HepG2 (cell line): ENCODE results near the gene RNF6. TPM values are rescaled to one million over a fixed set of nuclear protein-coding genes. Genes with fewer than 3 reads are reported as not detected.

ENCODE experiments used
- ARID4A ChIP-seq: sonication (generic); formaldehyde crosslinking; IDR thresholded peaks from 2 replicates; pipeline ENCODE4 v1.5.0; 2020; ENCODE audit warnings: mild to moderate bottlenecking, missing genetic modification reagents, borderline replicate concordance
- BCL6 ChIP-seq: IDR thresholded peaks from 2 replicates; pipeline ENCODE4 v1.6.1; 2016; ENCODE audit warnings: missing genetic modification reagents, missing compliant biosample characterization
- CBX5 ChIP-seq: sonication (generic); formaldehyde crosslinking; IDR thresholded peaks from 2 replicates; pipeline ENCODE4 v1.4.0; 2020; ENCODE audit warnings: missing genetic modification reagents, borderline replicate concordance
- CREBL2 ChIP-seq: sonication (generic); formaldehyde crosslinking; IDR thresholded peaks from 2 replicates; pipeline ENCODE4 v1.8.1; 2023; ENCODE audit warnings: missing genetic modification reagents, mild to moderate bottlenecking, borderline replicate concordance
- FOXO1 ChIP-seq: sonication (generic); formaldehyde crosslinking; IDR thresholded peaks from 2 replicates; pipeline ENCODE4 v1.4.0; 2020; ENCODE audit warnings: missing genetic modification reagents
- NFKB2 ChIP-seq: sonication (generic); formaldehyde crosslinking; IDR thresholded peaks from 2 replicates; pipeline ENCODE4 v1.4.0; 2020; ENCODE audit warnings: missing genetic modification reagents, borderline replicate concordance
- SMC3 ChIP-seq: IDR thresholded peaks from 2 replicates; pipeline ENCODE4 v1.6.1; 2011; ENCODE audit warnings: low read length, improper control_type of control experiment
- SRSF4 ChIP-seq: fragments of 200-400 bp; formaldehyde crosslinking; IDR thresholded peaks from one replicate; pipeline ENCODE4 v1.6.1; 2018; ENCODE audit warnings: mild to moderate bottlenecking, low read depth, low read length, moderate library complexity; ENCODE audit not compliant: poor library complexity, severe bottlenecking
- TEAD3 ChIP-seq: optimal IDR thresholded peaks from 2 replicates; pipeline ENCODE3; 2016; ENCODE audit warnings: borderline replicate concordance
- ZFAT ChIP-seq: sonication (generic); formaldehyde crosslinking; conservative IDR thresholded peaks from 2 replicates; pipeline ENCODE4 v1.8.1; 2023; ENCODE audit warnings: missing genetic modification reagents, inconsistent platforms
- ZNF275 ChIP-seq: sonication (generic); formaldehyde crosslinking; IDR thresholded peaks from 2 replicates; pipeline ENCODE4 v1.8.0; 2022; ENCODE audit warnings: missing genetic modification reagents, mild to moderate bottlenecking, inconsistent platforms, borderline replicate concordance
- ZNF597 ChIP-seq: sonication (generic); formaldehyde crosslinking; IDR thresholded peaks from 2 replicates; pipeline ENCODE4 v1.5.0; 2020; ENCODE audit warnings: missing genetic modification reagents
- ZNF660 ChIP-seq: sonication (generic); formaldehyde crosslinking; IDR thresholded peaks from 2 replicates; pipeline ENCODE4 v1.5.1; 2020; ENCODE audit warnings: mild to moderate bottlenecking, low read depth, missing genetic modification reagents, borderline replicate concordance
- ZNF766 ChIP-seq: sonication (generic); formaldehyde crosslinking; IDR thresholded peaks from 2 replicates; pipeline ENCODE4 v1.5.0; 2020; ENCODE audit warnings: missing genetic modification reagents, borderline replicate concordance
- polyA plus RNA-seq, 8 experiments: library from polyadenylated mRNA; depleted of rRNA in 3 of 8; stranded (reverse) in 7 of 8; unstranded in 1 of 8; fragments of >200 nt; fragmentation: Illumina TruSeq in 4 of 8; extraction: Trizol in 4 of 8; gene quantifications; 2 replicates each; pipeline versions ENCODE4 v1.2.1 to v1.2.3, GENCODE V29; 2011 to 2016; ENCODE audit warnings: low read depth in 4 of 8, missing spikeins in 1 of 8, mixed read lengths in 1 of 8; ENCODE audit not compliant: insufficient read depth in 1 of 8
- total RNA-seq, 5 experiments: library from RNA; depleted of rRNA; stranded (reverse); fragments of >200 nt; fragmentation: Illumina TruSeq; extraction: Trizol; gene quantifications; 2 replicates each; pipeline ENCODE4 v1.2.3, GENCODE V29; 2016; ENCODE audit warnings: low read depth in 1 of 5
- TF ChIP-seq, protein P1 (sequence below): IDR thresholded peaks from 2 replicates; pipeline ENCODE4 v1.4.0; 2020; ENCODE audit warnings: mild to moderate bottlenecking, missing genetic modification reagents
- TF ChIP-seq, protein P2 (sequence below): IDR thresholded peaks from 2 replicates; pipeline ENCODE4 v1.6.1; 2018; ENCODE audit warnings: missing genetic modification reagents

The RNF6 gene
- total and polyA plus RNA-seq, 2 of the 13 experiments (the other 11 are each of a cell fraction or from before 2014, with no cell fraction given): 14.6 to 36.8 TPM

DNA sequence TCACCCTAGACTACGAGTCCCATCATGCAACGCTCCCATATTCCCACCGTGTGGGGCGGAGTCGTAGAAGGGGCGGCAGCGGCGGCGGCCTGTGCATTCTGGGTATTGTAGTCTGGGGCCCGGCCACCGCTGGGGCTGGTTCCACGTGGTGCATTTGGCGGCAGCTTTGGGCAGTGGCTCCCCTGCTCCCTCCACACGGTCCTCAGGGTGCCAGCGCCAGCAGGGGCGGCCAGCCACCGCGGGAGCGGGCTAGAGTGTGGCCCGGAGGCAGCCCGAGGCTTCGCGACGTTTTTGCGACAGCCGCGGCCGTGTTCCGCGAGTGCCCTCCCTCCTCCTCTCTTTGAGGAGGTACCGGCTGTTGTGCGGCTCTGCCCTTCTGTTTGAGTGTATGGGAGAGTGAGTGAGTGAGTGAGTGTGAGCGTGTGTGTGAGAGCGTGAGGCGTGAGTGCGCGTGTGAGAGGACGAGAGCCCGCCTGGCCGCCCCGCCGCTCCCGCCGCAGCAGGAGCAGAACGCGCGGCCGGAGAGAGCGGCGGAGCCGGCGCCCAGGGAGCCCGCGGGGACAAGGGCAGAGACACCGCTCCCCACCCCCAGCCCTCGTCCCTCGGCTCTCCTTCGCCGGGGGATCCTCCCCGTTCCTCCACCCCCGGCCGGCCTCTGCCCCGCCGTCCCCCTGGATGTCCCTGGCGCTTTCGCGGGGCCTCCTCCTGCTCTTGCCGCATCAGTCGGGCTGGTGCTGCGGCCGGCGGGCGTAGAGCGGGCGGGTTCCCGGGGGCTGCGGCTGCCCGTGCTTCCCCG lies 31.9 kb upstream of the RNF6 start, which contains the start of gene CDK8 (continued):
- TF ChIP-seq, protein P1, sequence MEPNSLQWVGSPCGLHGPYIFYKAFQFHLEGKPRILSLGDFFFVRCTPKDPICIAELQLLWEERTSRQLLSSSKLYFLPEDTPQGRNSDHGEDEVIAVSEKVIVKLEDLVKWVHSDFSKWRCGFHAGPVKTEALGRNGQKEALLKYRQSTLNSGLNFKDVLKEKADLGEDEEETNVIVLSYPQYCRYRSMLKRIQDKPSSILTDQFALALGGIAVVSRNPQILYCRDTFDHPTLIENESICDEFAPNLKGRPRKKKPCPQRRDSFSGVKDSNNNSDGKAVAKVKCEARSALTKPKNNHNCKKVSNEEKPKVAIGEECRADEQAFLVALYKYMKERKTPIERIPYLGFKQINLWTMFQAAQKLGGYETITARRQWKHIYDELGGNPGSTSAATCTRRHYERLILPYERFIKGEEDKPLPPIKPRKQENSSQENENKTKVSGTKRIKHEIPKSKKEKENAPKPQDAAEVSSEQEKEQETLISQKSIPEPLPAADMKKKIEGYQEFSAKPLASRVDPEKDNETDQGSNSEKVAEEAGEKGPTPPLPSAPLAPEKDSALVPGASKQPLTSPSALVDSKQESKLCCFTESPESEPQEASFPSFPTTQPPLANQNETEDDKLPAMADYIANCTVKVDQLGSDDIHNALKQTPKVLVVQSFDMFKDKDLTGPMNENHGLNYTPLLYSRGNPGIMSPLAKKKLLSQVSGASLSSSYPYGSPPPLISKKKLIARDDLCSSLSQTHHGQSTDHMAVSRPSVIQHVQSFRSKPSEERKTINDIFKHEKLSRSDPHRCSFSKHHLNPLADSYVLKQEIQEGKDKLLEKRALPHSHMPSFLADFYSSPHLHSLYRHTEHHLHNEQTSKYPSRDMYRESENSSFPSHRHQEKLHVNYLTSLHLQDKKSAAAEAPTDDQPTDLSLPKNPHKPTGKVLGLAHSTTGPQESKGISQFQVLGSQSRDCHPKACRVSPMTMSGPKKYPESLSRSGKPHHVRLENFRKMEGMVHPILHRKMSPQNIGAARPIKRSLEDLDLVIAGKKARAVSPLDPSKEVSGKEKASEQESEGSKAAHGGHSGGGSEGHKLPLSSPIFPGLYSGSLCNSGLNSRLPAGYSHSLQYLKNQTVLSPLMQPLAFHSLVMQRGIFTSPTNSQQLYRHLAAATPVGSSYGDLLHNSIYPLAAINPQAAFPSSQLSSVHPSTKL (CRISPR knock-in tag): 0 out of 2 replicates have a peak, but pooled peaks have one; percentile 17
- TF ChIP-seq FOXO1 (CRISPR knock-in tag) (no peak; the same call in 1 of the 2 replicates), CBX5 (CRISPR knock-in tag) (peak; percentile 61; the same call in 1 of the 2 replicates), BCL6 (no peak; the same call in 1 of the 2 replicates), CREBL2 (no peak), TEAD3 (CRISPR knock-in tag) (peak; percentile 18), SMC3 (no peak), ZNF766 (CRISPR knock-in tag) (no peak), SRSF4 (no peak), ZNF660 (CRISPR knock-in tag) (no peak), NFKB2 (CRISPR knock-in tag) (peak; percentile 37; the same call in 1 of the 2 replicates), ARID4A (CRISPR knock-in tag) (peak; percentile 81), ZFAT (CRISPR knock-in tag) (no peak), ZNF275 (no peak), ZNF597 (CRISPR knock-in tag) (no peak)
- TF ChIP-seq, protein P2, sequence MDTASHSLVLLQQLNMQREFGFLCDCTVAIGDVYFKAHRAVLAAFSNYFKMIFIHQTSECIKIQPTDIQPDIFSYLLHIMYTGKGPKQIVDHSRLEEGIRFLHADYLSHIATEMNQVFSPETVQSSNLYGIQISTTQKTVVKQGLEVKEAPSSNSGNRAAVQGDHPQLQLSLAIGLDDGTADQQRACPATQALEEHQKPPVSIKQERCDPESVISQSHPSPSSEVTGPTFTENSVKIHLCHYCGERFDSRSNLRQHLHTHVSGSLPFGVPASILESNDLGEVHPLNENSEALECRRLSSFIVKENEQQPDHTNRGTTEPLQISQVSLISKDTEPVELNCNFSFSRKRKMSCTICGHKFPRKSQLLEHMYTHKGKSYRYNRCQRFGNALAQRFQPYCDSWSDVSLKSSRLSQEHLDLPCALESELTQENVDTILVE (CRISPR knock-in tag): 0 out of 2 replicates have a peak, but pooled peaks have one; percentile 20
